Sigmoid colon (tissue), 4 donors: ENCODE data around the gene FASN.

Experiments used
- EP300 ChIP-seq, 4 donors: sonication (generic); formaldehyde crosslinking; IDR thresholded peaks; one replicate each; pipeline ENCODE4 v1.6.1; 2017; ENCODE audit warnings: antibody characterized with exemption in 4 of 4
- POLR2A ChIP-seq, 2 donors: fragments of 450-650 bp; IDR thresholded peaks; one replicate each; pipeline ENCODE4 v1.6.1; 2016; ENCODE audit warnings: antibody characterized with exemption in 2 of 2, mild to moderate bottlenecking in 2 of 2, moderate library complexity in 2 of 2
- TF ChIP-seq, protein P1 (sequence below), 4 experiments: fragments of 450-650 bp in 3 of 4; fragments of 200-600 bp in 1 of 4; IDR thresholded peaks; one replicate each; pipeline ENCODE4 v1.5.1; 2016 to 2019; ENCODE audit warnings: antibody characterized with exemption in 4 of 4, mild to moderate bottlenecking in 3 of 4, moderate library complexity in 2 of 4

DNA sequence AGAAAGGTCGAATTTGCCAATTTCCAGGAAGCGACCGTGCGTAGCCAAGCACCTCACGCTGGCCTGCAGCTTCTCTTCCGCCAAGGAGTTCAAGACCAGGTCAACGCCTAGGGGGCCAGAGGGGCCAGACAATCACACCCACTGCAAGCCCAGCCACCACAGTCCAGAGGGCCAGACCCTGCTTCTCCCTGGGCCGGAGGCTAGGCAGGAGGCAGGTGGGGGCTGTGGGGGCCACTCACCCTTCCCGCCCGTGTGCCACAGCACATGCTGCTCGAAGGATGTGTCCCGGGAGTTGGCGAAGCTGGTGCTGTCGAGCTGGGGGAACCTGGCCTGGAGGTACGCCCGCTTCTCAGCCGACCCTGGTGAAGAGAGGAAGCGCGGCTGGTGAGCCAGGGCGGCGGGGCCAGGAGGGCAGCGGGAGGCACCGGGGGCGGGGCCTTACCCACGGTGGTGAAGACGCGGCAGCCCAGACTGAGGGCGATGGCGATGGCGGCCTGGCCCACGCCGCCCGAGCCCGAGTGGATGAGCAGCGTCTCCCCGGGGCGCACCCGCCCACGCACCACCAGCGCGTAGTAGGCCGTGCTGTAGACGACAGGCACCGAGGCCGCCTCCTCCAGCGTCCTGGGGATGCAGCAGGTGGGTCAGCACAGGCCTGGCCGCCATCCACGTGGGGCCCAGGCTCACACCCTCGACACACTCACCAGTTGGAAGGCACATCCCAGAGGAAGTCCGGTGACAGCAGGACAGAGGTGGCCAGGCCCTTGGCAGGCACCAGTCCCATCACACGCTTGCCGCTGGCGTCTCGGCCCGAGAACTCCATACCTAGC, 14.3 kb downstream of the FASN start:
- TF ChIP-seq POLR2A (IDR thresholded peaks at IDR 0.05) (no peak), EP300 (IDR thresholded peaks at IDR 0.05) (no peak)
- TF ChIP-seq, protein P1, sequence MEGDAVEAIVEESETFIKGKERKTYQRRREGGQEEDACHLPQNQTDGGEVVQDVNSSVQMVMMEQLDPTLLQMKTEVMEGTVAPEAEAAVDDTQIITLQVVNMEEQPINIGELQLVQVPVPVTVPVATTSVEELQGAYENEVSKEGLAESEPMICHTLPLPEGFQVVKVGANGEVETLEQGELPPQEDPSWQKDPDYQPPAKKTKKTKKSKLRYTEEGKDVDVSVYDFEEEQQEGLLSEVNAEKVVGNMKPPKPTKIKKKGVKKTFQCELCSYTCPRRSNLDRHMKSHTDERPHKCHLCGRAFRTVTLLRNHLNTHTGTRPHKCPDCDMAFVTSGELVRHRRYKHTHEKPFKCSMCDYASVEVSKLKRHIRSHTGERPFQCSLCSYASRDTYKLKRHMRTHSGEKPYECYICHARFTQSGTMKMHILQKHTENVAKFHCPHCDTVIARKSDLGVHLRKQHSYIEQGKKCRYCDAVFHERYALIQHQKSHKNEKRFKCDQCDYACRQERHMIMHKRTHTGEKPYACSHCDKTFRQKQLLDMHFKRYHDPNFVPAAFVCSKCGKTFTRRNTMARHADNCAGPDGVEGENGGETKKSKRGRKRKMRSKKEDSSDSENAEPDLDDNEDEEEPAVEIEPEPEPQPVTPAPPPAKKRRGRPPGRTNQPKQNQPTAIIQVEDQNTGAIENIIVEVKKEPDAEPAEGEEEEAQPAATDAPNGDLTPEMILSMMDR (IDR thresholded peaks at IDR 0.05): no peak
